Mesendoderm (in vitro differentiated cells): Measurements from ENCODE around the gene KRT3.

Source experiments
- DNase-seq: peaks from one replicate; pipeline ENCODE4 v3.0.0; 2013
- H2AK5ac ChIP-seq: 2 replicates; pipeline ENCODE4 v1.6.1; 2013; ENCODE audit warnings: low read length, inconsistent platforms
- H2BK120ac ChIP-seq: 2 replicates; pipeline ENCODE4 v1.6.1; 2013; ENCODE audit warnings: low read depth, mild to moderate bottlenecking, low read length, moderate library complexity, mixed read lengths
- H2BK15ac ChIP-seq: replicated peaks from 2 replicates; pipeline ENCODE4 v1.6.1; 2013; ENCODE audit warnings: low read depth, mild to moderate bottlenecking, moderate library complexity
- H2BK5ac ChIP-seq: 2 replicates; pipeline ENCODE4 v1.6.1; 2013; ENCODE audit warnings: low read length, inconsistent platforms
- H3K18ac ChIP-seq: 2 replicates; pipeline ENCODE4 v1.6.1; 2013; ENCODE audit warnings: mild to moderate bottlenecking, low read length, mixed read lengths
- H3K23ac ChIP-seq: one replicate; pipeline ENCODE4 v1.6.1; 2013; ENCODE audit warnings: low read length
- H3K27ac ChIP-seq: 2 replicates; pipeline ENCODE4 v1.5.1; 2013; ENCODE audit warnings: low read depth, mild to moderate bottlenecking, inconsistent platforms, low read length, moderate library complexity
- H3K27me3 ChIP-seq: 2 replicates; pipeline ENCODE4 v1.6.1; 2013; ENCODE audit warnings: low read length, control low read depth, mild to moderate bottlenecking, inconsistent platforms; ENCODE audit not compliant: insufficient read depth, poor library complexity
- H3K36me3 ChIP-seq: 2 replicates; pipeline ENCODE4 v1.6.1; 2013; ENCODE audit warnings: low read length, inconsistent platforms; ENCODE audit not compliant: control insufficient read depth, insufficient read depth
- H3K4ac ChIP-seq: one replicate; pipeline ENCODE4 v1.6.1; 2013; ENCODE audit warnings: low read depth, mild to moderate bottlenecking, low read length, moderate library complexity
- H3K4me1 ChIP-seq: 2 replicates; pipeline ENCODE4 v1.6.1; 2013; ENCODE audit warnings: low read depth, low read length, inconsistent platforms; ENCODE audit not compliant: control insufficient read depth
- H3K4me2 ChIP-seq: 2 replicates; pipeline ENCODE4 v1.6.1; 2013; ENCODE audit warnings: low read length
- H3K4me3 ChIP-seq: 2 replicates; pipeline ENCODE4 v1.5.1; 2013; ENCODE audit warnings: mild to moderate bottlenecking, low read length
- H3K56ac ChIP-seq: one replicate; pipeline ENCODE4 v1.6.1; 2013; ENCODE audit warnings: low read length
- H3K79me1 ChIP-seq: 2 replicates; pipeline ENCODE4 v1.6.1; 2013; ENCODE audit warnings: low read length, inconsistent platforms
- H3K79me2 ChIP-seq: 2 replicates; pipeline ENCODE4 v1.6.1; 2013; ENCODE audit warnings: mild to moderate bottlenecking, low read length; ENCODE audit not compliant: control insufficient read depth, insufficient read depth
- H3K9ac ChIP-seq: 2 replicates; pipeline ENCODE4 v1.6.1; 2013; ENCODE audit warnings: low read length, inconsistent platforms
- H4K5ac ChIP-seq: one replicate; pipeline ENCODE4 v1.6.1; 2013; ENCODE audit warnings: low read length
- H4K8ac ChIP-seq: one replicate; pipeline ENCODE4 v1.6.1; 2013; ENCODE audit warnings: low read depth, mild to moderate bottlenecking, control low read depth, low read length, moderate library complexity
- WGBS: extraction: QIAGEN DNeasy Blood & Tissue Kit; methylation state at CpG from one replicate; pipeline ENCODE4 v1.1.7; 2013; ENCODE audit warnings: low lambda C conversion rate, missing lambda C conversion rate; ENCODE audit not compliant: insufficient coverage; ENCODE audit errors: extremely low coverage; 5-methylcytosine and 5-hydroxymethylcytosine counted together

Gene KRT3

DNA sequence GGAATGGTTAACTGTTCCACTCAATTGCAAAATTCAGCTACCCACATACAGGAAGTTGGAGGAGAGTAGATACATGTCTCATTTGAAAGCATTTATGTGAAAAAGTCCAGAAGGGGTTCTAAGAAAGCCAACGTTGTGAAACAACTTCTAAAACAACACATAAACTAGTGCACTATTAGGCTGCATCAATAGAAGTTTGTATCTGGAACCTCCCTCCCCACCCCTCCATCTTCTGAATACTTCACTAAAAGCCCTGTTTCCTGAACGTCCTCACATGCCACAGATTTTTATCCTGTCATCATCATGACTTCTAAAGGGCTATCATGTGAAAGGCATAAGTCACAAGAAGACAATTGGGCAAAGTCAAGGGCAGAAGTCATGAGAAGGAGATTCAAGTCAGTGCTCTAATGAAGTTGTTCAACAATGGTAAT is 32.7 kb upstream of the KRT3 start:
- Histone ChIP-seq H4K8ac (no peak overlapping the region), H3K79me2 (no peaks in the 10 kb centered on the region), H3K23ac (no peak overlapping the region), H3K56ac (no peak overlapping the region), H4K5ac (no peak overlapping the region), H3K4me2 (no peak overlapping the region), H2BK120ac (no peak overlapping the region), H3K4me3 (no peak overlapping the region), H2BK5ac (no peak overlapping the region), H2BK15ac (no peak overlapping the region), H3K79me1 (no peaks in the 10 kb centered on the region), H3K9ac (no peak overlapping the region), H3K36me3 (no peaks in the 10 kb centered on the region), H3K18ac (no peak overlapping the region), H3K27me3 (no peaks in the 10 kb centered on the region), H3K4me1 (no peaks in the 10 kb centered on the region), H3K4ac (no peak overlapping the region), H2AK5ac (no peak overlapping the region), H3K27ac (no peak overlapping the region)
- no peak for DNase-seq
- WGBS = no CpG with 5 or more reads among the region's 2 CpGs

DNA sequence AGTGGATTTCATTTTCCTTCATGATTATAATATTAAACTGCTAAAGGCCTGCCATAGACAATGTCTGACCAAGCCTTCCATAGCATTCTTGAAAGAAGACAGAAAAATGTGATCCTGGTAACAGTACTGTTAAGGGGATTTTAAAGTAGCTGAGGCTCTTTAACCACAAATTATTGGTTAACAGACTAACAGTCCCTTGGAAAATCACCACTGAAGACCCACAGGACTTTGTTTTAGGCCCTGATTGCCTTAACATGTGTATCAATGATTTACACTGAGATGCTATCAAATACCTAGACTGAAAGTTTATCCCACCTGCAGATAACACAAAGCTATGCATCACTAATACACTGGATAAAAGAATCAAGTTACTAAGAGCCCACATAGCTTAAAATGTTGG is 32.2 kb upstream of the KRT3 start:
- Histone ChIP-seq H3K4ac (no peak overlapping the region), H3K4me3 (no peak overlapping the region), H3K36me3 (no peaks in the 10 kb centered on the region), H2BK5ac (no peak overlapping the region), H3K56ac (no peak overlapping the region), H3K23ac (no peak overlapping the region), H3K27me3 (no peaks in the 10 kb centered on the region), H3K4me2 (no peak overlapping the region), H2AK5ac (no peak overlapping the region), H2BK15ac (no peak overlapping the region), H4K8ac (no peak overlapping the region), H3K4me1 (no peaks in the 10 kb centered on the region), H2BK120ac (no peak overlapping the region), H3K27ac (no peak overlapping the region), H3K79me2 (no peaks in the 10 kb centered on the region), H4K5ac (no peak overlapping the region), H3K79me1 (no peaks in the 10 kb centered on the region), H3K9ac (no peak overlapping the region), H3K18ac (no peak overlapping the region)
- no peak for DNase-seq

DNA sequence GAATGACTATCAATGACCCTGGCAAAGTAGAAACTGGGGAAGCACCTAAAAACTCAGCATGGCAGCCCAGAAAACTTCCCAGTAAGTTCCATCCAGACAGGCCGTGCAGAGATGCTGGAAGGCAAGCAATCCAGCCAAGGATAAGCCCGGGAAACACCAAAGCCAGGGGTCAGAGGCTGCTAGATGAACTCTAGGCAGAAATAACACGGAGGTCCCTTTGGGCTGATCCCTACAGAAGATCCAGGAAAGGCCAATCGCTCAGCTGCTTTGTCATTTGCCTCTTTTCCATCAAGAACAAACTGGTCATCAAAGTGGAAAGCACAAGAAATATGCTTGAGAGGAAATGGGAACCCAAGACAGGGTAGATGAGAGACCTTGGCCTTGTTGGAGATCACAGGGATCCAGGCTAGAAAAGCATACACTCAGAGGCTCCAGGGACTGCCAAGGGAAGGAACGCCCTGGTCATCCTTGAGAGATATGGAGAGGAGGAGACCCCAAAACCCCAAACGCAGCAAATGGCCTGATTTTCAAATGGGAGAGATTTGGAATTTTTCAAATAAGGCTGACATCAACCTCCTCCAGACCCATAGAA is 31.7 kb upstream of the KRT3 start:
- H3K27ac ChIP-seq = no peak overlapping the region
- H3K18ac ChIP-seq = no peak overlapping the region
- H3K4me3 ChIP-seq = no peak overlapping the region
- no peaks in the 10 kb centered on the region for H3K36me3 ChIP-seq
- H3K23ac ChIP-seq = no peak overlapping the region
- H2BK5ac ChIP-seq = no peak overlapping the region
- no peaks in the 10 kb centered on the region for H3K79me2 ChIP-seq
- H3K4me2 ChIP-seq = no peak overlapping the region
- no peak overlapping the region for H4K5ac ChIP-seq
- no peak overlapping the region for H2BK15ac ChIP-seq
- no peaks in the 10 kb centered on the region for H3K79me1 ChIP-seq
- no peak overlapping the region for H3K56ac ChIP-seq
- no peak for DNase-seq
- no peaks in the 10 kb centered on the region for H3K27me3 ChIP-seq
- H3K9ac ChIP-seq = no peak overlapping the region
- no peak overlapping the region for H4K8ac ChIP-seq
- H3K4ac ChIP-seq = no peak overlapping the region
- no CpG with 5 or more reads among the region's 6 CpGs for WGBS
- H2BK120ac ChIP-seq = no peak overlapping the region
- no peak overlapping the region for H2AK5ac ChIP-seq
- no peaks in the 10 kb centered on the region for H3K4me1 ChIP-seq

GRCh38 chr12:52826611-52827498 is 30.9 kb upstream of the KRT3 start:
- peak; percentile 76 for DNase-seq
- H3K36me3 ChIP-seq = no peaks in the 10 kb centered on the region
- H3K79me1 ChIP-seq = no peaks in the 10 kb centered on the region
- H3K9ac ChIP-seq = no peak overlapping the region
- no peak overlapping the region for H4K5ac ChIP-seq
- no peak overlapping the region for H3K56ac ChIP-seq
- no CpG with 5 or more reads among the region's 11 CpGs for WGBS
- H3K4ac ChIP-seq = no peak overlapping the region
- H2AK5ac ChIP-seq = no peak overlapping the region
- H3K18ac ChIP-seq = no peak overlapping the region
- H2BK120ac ChIP-seq = no peak overlapping the region
- no peak overlapping the region for H3K4me2 ChIP-seq
- H4K8ac ChIP-seq = no peak overlapping the region
- H3K79me2 ChIP-seq = no peaks in the 10 kb centered on the region
- H2BK15ac ChIP-seq = no peak overlapping the region
- H3K23ac ChIP-seq = no peak overlapping the region
- no peak overlapping the region for H3K4me3 ChIP-seq
- H2BK5ac ChIP-seq = no peak overlapping the region
- no peak overlapping the region for H3K27ac ChIP-seq
- H3K27me3 ChIP-seq = no peaks in the 10 kb centered on the region
- H3K4me1 ChIP-seq = no peaks in the 10 kb centered on the region

GRCh38 chr12:52825961-52826360 is 30.0 kb upstream of the KRT3 start:
- Histone ChIP-seq H3K4ac (no peak overlapping the region), H3K4me2 (no peak overlapping the region), H2BK120ac (no peak overlapping the region), H4K5ac (no peak overlapping the region), H3K56ac (no peak overlapping the region), H4K8ac (no peak overlapping the region), H3K23ac (no peak overlapping the region), H3K4me3 (no peak overlapping the region), H2AK5ac (no peak overlapping the region), H3K79me1 (no peaks in the 10 kb centered on the region), H2BK15ac (no peak overlapping the region), H3K79me2 (no peaks in the 10 kb centered on the region), H3K18ac (no peak overlapping the region), H3K27me3 (no peaks in the 10 kb centered on the region), H3K27ac (no peak overlapping the region), H3K9ac (no peak overlapping the region), H3K36me3 (no peaks in the 10 kb centered on the region), H3K4me1 (no peaks in the 10 kb centered on the region), H2BK5ac (no peak overlapping the region)
- no peak for DNase-seq
- no CpG with 5 or more reads among the region's 4 CpGs for WGBS
